Muscle layer of duodenum (tissue), 2 donors: ENCODE data around the gene WDSUB1.
A peak's percentile ranks its signal among the peaks of the same experiment; 100 is the strongest.

Experiments
- H3K27ac ChIP-seq: one replicate; pipeline ENCODE4 v1.7.0; 2013; ENCODE audit warnings: mild to moderate bottlenecking, low read length
- H3K27me3 ChIP-seq: one replicate; pipeline ENCODE4 v1.7.0; 2013; ENCODE audit warnings: low read depth, mild to moderate bottlenecking, control low read depth, low read length
- H3K36me3 ChIP-seq, 2 donors: one replicate each; pipeline ENCODE4 v1.7.0; 2013; ENCODE audit warnings: low read length in 2 of 2, control low read depth in 1 of 2, mild to moderate bottlenecking in 1 of 2; ENCODE audit not compliant: insufficient read depth in 2 of 2, control insufficient read depth in 1 of 2
- H3K4me1 ChIP-seq, 2 donors: one replicate each; pipeline ENCODE4 v1.7.0; 2013; ENCODE audit warnings: low read length in 2 of 2, mild to moderate bottlenecking in 2 of 2, control low read depth in 1 of 2, moderate library complexity in 1 of 2; ENCODE audit not compliant: insufficient read depth in 2 of 2, control insufficient read depth in 1 of 2
- H3K4me3 ChIP-seq, 2 donors: one replicate each; pipeline ENCODE4 v1.7.0; 2013; ENCODE audit warnings: low read length in 2 of 2, low read depth in 1 of 2, mild to moderate bottlenecking in 1 of 2
- H3K9me3 ChIP-seq, 2 donors: one replicate each; pipeline ENCODE4 v1.7.0; 2013; ENCODE audit warnings: low read length in 2 of 2, control low read depth in 1 of 2, mild to moderate bottlenecking in 1 of 2; ENCODE audit not compliant: control insufficient read depth in 1 of 2
- donor health status: healthy.

WDSUB1 gene

GRCh38 chr2:159265171-159265576, 21.3 kb downstream of the WDSUB1 start:
- Histone ChIP-seq H3K4me1 (peaks cover 0 to 5% of the 10 kb centered on the region in 2 donors), H3K36me3 (no peaks in the 10 kb centered on the region), H3K27me3 (no peaks in the 10 kb centered on the region), H3K4me3 (no peak overlapping the region), H3K27ac (no peak overlapping the region), H3K9me3 (no peaks in the 10 kb centered on the region)

GRCh38 chr2:159262904-159263303, 23.6 kb downstream of the WDSUB1 start:
- H3K4me3 ChIP-seq, result no peak overlapping the region
- H3K27me3 ChIP-seq, result no peaks in the 10 kb centered on the region
- no peak overlapping the region for H3K27ac ChIP-seq
- no peaks in the 10 kb centered on the region for H3K9me3 ChIP-seq
- H3K36me3 ChIP-seq, result peaks cover 0 to 6% of the 10 kb centered on the region in 2 donors
- H3K4me1 ChIP-seq, result no peaks in the 10 kb centered on the region

GRCh38 chr2:159262226-159262625, 24.3 kb downstream of the WDSUB1 start:
- Histone ChIP-seq H3K9me3 (no peaks in the 10 kb centered on the region), H3K27me3 (no peaks in the 10 kb centered on the region), H3K4me1 (no peaks in the 10 kb centered on the region), H3K36me3 (peaks cover 0 to 6% of the 10 kb centered on the region in 2 donors), H3K4me3 (no peak overlapping the region), H3K27ac (no peak overlapping the region)

- H3K4me1 ChIP-seq, result no peaks in the 10 kb centered on the region
- no peak overlapping the region for H3K4me3 ChIP-seq
- H3K36me3 ChIP-seq, result peaks cover 5 to 9% of the 10 kb centered on the region in 2 donors
- H3K9me3 ChIP-seq, result no peaks in the 10 kb centered on the region
- no peaks in the 10 kb centered on the region for H3K27me3 ChIP-seq
- H3K27ac ChIP-seq, result no peak overlapping the region
Measured at GRCh38 chr2:159256159-159256558, 30.3 kb downstream of the WDSUB1 start.

GRCh38 chr2:159252905-159253304, 33.6 kb downstream of the WDSUB1 start:
- no peaks in the 10 kb centered on the region for H3K4me1 ChIP-seq
- no peak overlapping the region for H3K27ac ChIP-seq
- H3K36me3 ChIP-seq, result peaks cover 4 to 5% of the 10 kb centered on the region in 2 donors
- H3K9me3 ChIP-seq, result no peaks in the 10 kb centered on the region
- H3K27me3 ChIP-seq, result no peaks in the 10 kb centered on the region
- no peak overlapping the region for H3K4me3 ChIP-seq

- Histone ChIP-seq H3K27ac (no peak overlapping the region), H3K9me3 (peaks cover 3 to 4% of the 10 kb centered on the region in 2 donors), H3K27me3 (no peaks in the 10 kb centered on the region), H3K4me3 (no peak overlapping the region), H3K4me1 (no peaks in the 10 kb centered on the region), H3K36me3 (peaks cover 5 to 10% of the 10 kb centered on the region in 2 donors)
Measured at GRCh38 chr2:159251296-159252173, 35.0 kb downstream of the WDSUB1 start.

GRCh38 chr2:159249990-159250715, 36.4 kb downstream of the WDSUB1 start:
- Histone ChIP-seq H3K36me3 (peaks cover 0 to 22% of the 10 kb centered on the region in 2 donors), H3K27me3 (no peaks in the 10 kb centered on the region), H3K4me3 (no peak overlapping the region), H3K9me3 (peaks cover 4 to 7% of the 10 kb centered on the region in 2 donors), H3K4me1 (no peaks in the 10 kb centered on the region), H3K27ac (peak overlapping the region; percentile 67)

GRCh38 chr2:159246325-159246988, 40.0 kb downstream of the WDSUB1 start:
- peaks cover 7 to 34% of the 10 kb centered on the region in 2 donors for H3K36me3 ChIP-seq
- H3K4me3 ChIP-seq, result no peak overlapping the region
- H3K9me3 ChIP-seq, result peaks cover 4 to 7% of the 10 kb centered on the region in 2 donors
- no peaks in the 10 kb centered on the region for H3K27me3 ChIP-seq
- no peak overlapping the region for H3K27ac ChIP-seq
- no peaks in the 10 kb centered on the region for H3K4me1 ChIP-seq

- peaks cover 22 to 56% of the 10 kb centered on the region in 2 donors for H3K36me3 ChIP-seq
- H3K9me3 ChIP-seq, result peaks cover 4 to 7% of the 10 kb centered on the region in 2 donors
- H3K27ac ChIP-seq, result no peak overlapping the region
- no peak overlapping the region for H3K4me3 ChIP-seq
- H3K4me1 ChIP-seq, result no peaks in the 10 kb centered on the region
- H3K27me3 ChIP-seq, result no peaks in the 10 kb centered on the region
Measured at GRCh38 chr2:159243529-159243928, 43.0 kb downstream of the WDSUB1 start.

- Histone ChIP-seq H3K36me3 (peaks cover 31 to 49% of the 10 kb centered on the region in 2 donors), H3K4me1 (no peaks in the 10 kb centered on the region)
Measured at GRCh38 chr2:159234868-159235267, 51.6 kb downstream of the WDSUB1 start.

More at GRCh38 chr2:159234868-159235267, 51.6 kb downstream of the WDSUB1 start:
- Histone ChIP-seq H3K9me3 (no peaks in the 10 kb centered on the region), H3K27ac (no peak overlapping the region), H3K27me3 (no peaks in the 10 kb centered on the region), H3K4me3 (no peak overlapping the region)
